WERI-Rb-1 (cell line): ENCODE data around the gene TTC19.
A peak's percentile ranks its signal among the peaks of the same experiment; 100 is the strongest.

Experiments used
- DNase-seq: peaks from one replicate; pipeline ENCODE4 v3.0.0-alpha.2; 2020
- H3K27ac ChIP-seq: fragments of 250-450 bp; sonication (Bioruptor Pico); 2 replicates; pipeline ENCODE4 v1.5.1; 2020; ENCODE audit warnings: mild to moderate bottlenecking, moderate library complexity
- H3K27me3 ChIP-seq: fragments of 250-450 bp; sonication (Bioruptor Pico); 2 replicates; pipeline ENCODE4 v1.5.1; 2021; ENCODE audit warnings: mild to moderate bottlenecking, low read depth, moderate library complexity; ENCODE audit not compliant: insufficient read depth, severe bottlenecking
- H3K36me3 ChIP-seq: fragments of 250-450 bp; sonication (Bioruptor Pico); 2 replicates; pipeline ENCODE4 v1.5.1; 2020; ENCODE audit warnings: mild to moderate bottlenecking, moderate library complexity
- H3K4me3 ChIP-seq: 2 replicates; pipeline ENCODE4 v1.5.1; 2011; ENCODE audit warnings: low read depth, mild to moderate bottlenecking, control low read depth, low read length
- H3K9me3 ChIP-seq: fragments of 250-450 bp; sonication (Bioruptor Pico); 2 replicates; pipeline ENCODE4 v1.5.1; 2021; ENCODE audit warnings: mild to moderate bottlenecking, moderate library complexity; ENCODE audit not compliant: severe bottlenecking
- CTCF ChIP-seq: IDR thresholded peaks from 2 replicates; pipeline ENCODE4 v1.5.1; 2011; ENCODE audit warnings: low read depth, mild to moderate bottlenecking, control low read depth, inconsistent platforms, low read length

Gene TTC19

DNA sequence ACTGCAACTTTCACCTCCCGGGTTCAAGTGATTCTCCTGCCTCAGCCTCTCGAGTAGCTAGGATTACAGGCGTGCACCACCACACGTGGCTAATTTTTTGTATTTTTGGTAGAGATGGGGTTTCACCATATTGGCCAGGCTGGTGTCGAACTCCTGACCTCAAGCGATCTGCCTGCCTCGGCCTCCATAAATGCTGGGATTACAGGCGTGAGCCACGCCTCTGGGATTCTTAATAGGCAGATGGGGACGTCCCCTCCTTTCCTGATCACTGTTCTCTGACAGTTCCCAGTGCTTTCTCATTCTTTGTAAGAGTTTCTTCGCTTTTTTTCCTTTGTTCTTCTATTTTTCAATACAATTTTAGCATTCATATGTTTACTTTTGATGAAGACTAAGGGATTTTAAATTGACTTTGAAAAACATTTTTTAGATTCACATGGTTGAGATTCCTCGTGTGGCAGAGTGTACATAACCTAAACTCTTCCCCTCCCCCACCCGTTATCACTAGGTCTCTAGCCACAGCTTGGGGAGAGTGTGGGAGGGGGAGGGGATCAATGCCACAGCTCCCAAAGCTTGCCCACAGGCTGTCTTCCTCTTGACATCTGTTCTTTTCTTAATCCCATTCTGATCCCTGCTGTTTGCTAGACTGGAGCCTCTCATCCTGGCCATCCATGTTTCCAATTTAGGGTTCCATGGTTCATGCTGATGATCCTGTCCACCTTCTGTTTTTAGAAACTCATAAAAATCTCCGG lies 43.7 kb upstream of the TTC19 start:
- no peaks in the 10 kb centered on the region for H3K36me3 ChIP-seq
- DNase-seq = peak; percentile 93
- peak overlapping the region; percentile 80 for H3K27ac ChIP-seq
- peaks cover 5% of the 10 kb centered on the region for H3K9me3 ChIP-seq
- no peaks in the 10 kb centered on the region for H3K27me3 ChIP-seq
- TF ChIP-seq CTCF = no peak
- no peak overlapping the region for H3K4me3 ChIP-seq

DNA sequence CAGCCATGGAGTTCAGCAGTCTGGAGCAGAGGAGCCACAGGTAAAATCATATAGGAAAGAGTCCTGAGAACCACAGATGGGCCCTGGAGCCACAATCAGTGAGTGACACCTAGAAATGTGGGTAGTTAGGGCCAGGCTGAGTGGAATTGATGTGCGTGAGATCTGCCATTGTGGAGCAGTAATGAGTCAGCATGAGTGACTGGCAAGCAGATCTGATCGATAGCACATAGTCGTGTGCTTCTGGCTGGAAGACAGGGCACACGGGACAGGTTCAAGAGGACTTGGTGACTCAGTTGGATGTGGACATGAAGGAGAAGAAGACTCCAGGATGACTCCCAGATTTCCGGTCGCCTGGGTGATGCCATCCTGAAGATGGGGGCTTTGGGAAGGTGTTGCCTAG lies 42.4 kb upstream of the TTC19 start:
- no peak for TF ChIP-seq CTCF
- peak overlapping the region; percentile 80 for H3K27ac ChIP-seq
- H3K9me3 ChIP-seq = peaks cover 5% of the 10 kb centered on the region
- no peak overlapping the region for H3K4me3 ChIP-seq
- H3K36me3 ChIP-seq = no peaks in the 10 kb centered on the region
- no peak for DNase-seq
- no peaks in the 10 kb centered on the region for H3K27me3 ChIP-seq

DNA sequence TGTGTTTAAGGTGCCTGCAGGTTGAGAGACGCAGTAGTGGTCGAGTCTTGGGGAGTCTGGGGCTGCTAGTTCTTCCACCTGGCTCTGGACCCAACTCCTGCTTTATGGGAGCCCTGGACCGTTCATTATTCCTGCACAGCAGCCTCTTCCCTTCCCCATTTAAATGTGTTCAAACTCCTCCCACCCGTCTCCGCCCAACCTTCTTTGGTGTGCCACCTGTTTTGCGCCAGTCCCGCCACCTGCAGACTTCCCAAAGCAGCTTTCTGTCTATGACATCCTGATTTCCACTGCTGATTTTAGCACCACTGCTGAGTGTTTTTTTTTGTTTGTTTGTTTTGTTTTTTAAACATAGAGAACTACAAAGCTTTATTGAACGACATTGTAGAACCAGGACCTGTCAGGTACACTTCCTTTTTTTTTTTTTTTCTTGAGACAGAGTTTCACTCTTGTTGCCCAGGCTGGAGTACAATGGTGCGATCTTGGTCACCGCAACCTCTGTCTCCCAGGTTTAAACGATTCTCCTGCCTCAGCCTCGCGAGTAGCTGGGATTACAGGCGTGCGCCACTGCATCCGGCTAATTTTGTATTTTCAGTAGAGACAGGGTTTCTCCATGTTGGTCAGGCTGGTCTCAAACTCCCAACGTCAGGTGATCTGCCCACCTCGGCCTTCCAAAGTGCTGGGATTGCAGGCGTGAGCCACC lies 41.9 kb upstream of the TTC19 start:
- Histone ChIP-seq H3K9me3 (peaks cover 5% of the 10 kb centered on the region), H3K27me3 (no peaks in the 10 kb centered on the region), H3K36me3 (no peaks in the 10 kb centered on the region), H3K27ac (peak overlapping the region; percentile 80), H3K4me3 (no peak overlapping the region)
- no peak for DNase-seq
- TF ChIP-seq CTCF = no peak

DNA sequence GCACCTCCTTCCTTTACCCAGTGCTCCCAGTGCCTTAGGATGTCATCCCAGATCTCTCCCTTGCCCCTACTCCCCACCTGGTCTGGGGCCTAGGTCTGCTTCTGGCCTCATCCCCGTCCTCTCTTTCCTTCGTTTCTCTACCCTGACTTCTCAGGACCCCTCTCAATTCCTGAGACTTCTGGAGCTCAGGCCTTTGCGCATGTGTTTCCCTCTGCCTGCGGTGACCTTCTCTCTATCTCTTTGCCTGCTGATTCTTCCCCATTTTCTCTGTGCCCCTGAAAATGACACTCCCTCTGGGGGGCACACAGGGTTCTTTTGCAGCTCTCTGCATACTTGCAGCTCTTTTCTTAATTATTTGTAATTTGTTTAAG lies 41.2 kb upstream of the TTC19 start:
- Histone ChIP-seq H3K27me3 (no peaks in the 10 kb centered on the region), H3K27ac (peak overlapping the region; percentile 37), H3K4me3 (no peak overlapping the region), H3K9me3 (peaks cover 5% of the 10 kb centered on the region), H3K36me3 (no peaks in the 10 kb centered on the region)
- no peak for TF ChIP-seq CTCF
- DNase-seq = no peak

DNA sequence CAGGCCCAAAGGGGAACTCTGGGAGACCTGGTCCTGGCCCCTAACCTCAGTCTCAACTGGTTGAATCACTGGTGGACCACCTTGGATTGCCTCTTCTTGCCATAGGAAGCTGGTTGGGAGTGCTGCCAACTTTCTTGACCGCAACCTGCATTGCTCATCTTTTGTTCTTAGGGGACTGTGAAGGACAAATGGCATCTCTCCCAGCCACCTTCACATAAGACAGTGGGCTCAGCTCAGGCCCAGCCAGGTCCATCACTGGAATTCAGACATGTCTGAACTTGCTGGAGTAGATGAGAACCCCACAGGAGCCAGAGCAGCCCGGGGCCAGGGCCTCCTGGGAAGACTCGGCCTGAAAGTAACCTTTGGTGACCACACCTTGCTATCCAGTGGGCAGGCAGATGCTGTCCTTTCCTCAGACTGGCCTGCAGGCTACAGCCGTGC lies 35.9 kb upstream of the TTC19 start:
- Histone ChIP-seq H3K27ac (no peak overlapping the region), H3K9me3 (no peaks in the 10 kb centered on the region), H3K36me3 (no peaks in the 10 kb centered on the region; the same call in 1 of the 2 replicates), H3K27me3 (no peaks in the 10 kb centered on the region), H3K4me3 (no peak overlapping the region)
- DNase-seq = no peak
- no peak for TF ChIP-seq CTCF
